Upper lobe of left lung (tissue), 6 donors: Measurements from ENCODE around the gene LRRC45. TPM values are rescaled to one million over a fixed set of nuclear protein-coding genes. Genes with fewer than 3 reads are reported as not detected.

ENCODE experiments used
- ATAC-seq, 2 donors: fragments of 200-7000 bp; cut with Tn5 transposase; one replicate each; pipeline ENCODE4 v1.9.1; 2022; ENCODE audit warnings: mild to moderate bottlenecking in 2 of 2, moderate library complexity in 2 of 2; ENCODE audit not compliant: low FRiP score in 2 of 2
- DNase-seq, 2 donors: peaks; one replicate each; pipeline ENCODE4 v3.0.0-alpha.2; 2019 to 2020
- H3K27ac ChIP-seq, 4 donors: fragments of 200-600 bp; sonication (generic); one replicate each; pipeline ENCODE4 v1.5.1; 2016 to 2019
- H3K27me3 ChIP-seq, 4 donors: fragments of 200-600 bp; sonication (generic); one replicate each; pipeline ENCODE4 v1.5.1; 2017 to 2019
- H3K36me3 ChIP-seq, 4 donors: fragments of 200-600 bp; sonication (generic); one replicate each; pipeline ENCODE4 v1.5.1; 2016 to 2019
- H3K4me1 ChIP-seq, 4 donors: fragments of 200-600 bp; sonication (generic); one replicate each; pipeline ENCODE4 v1.5.1; 2018 to 2019
- H3K4me3 ChIP-seq, 4 donors: fragments of 200-600 bp; sonication (generic); one replicate each; pipeline ENCODE4 v1.5.1; 2017 to 2019; ENCODE audit warnings: mild to moderate bottlenecking in 2 of 4, moderate library complexity in 1 of 4
- H3K9me3 ChIP-seq, 4 donors: fragments of 200-600 bp; sonication (generic); one replicate each; pipeline ENCODE4 v1.5.1; 2018 to 2019
- EP300 ChIP-seq, 4 donors: sonication (generic); formaldehyde crosslinking; IDR thresholded peaks; one replicate each; pipeline ENCODE4 v1.5.1; 2017; ENCODE audit warnings: antibody characterized with exemption in 4 of 4, control low read depth in 2 of 4
- POLR2A ChIP-seq, 4 donors: fragments of 450-650 bp; IDR thresholded peaks; one replicate each; pipeline ENCODE4 v1.5.1; 2016 to 2017; ENCODE audit warnings: antibody characterized with exemption in 4 of 4, mild to moderate bottlenecking in 2 of 4
- POLR2AphosphoS5 ChIP-seq, 2 donors: sonication (generic); formaldehyde crosslinking; IDR thresholded peaks; one replicate each; pipeline ENCODE4 v1.5.1; 2017; ENCODE audit warnings: antibody characterized with exemption in 2 of 2
- WGBS, 2 donors: methylation state at CpG; one replicate each; pipeline ENCODE4 v1.1.5; 2017 to 2018; 5-methylcytosine and 5-hydroxymethylcytosine counted together
- total RNA-seq, 6 donors: library from RNA; depleted of rRNA in 4 of 6; stranded (reverse); fragments of >200 nt in 4 of 6; gene quantifications; one replicate each; pipeline versions ENCODE4 v1.1.0 to v1.2.1, GENCODE V29; 2016 to 2021
- TF ChIP-seq, protein P1 (sequence below), 6 experiments: fragments of 450-650 bp in 4 of 6; fragments of 200-600 bp in 2 of 6; sonication (generic) in 2 of 6; IDR thresholded peaks; one replicate each; pipeline ENCODE4 v1.5.1; 2016 to 2019; ENCODE audit warnings: antibody characterized with exemption in 6 of 6
- donor health status: DM: no; HTN: no; CAD: no; lungs with moderate emphysema.
- donor health status: DM: no; HTN: yes; CAD: no; lungs with severe emphysema.

The LRRC45 gene
- 10 to 100 TPM; 14.0 to 57.6 (median 20.4) TPM for total RNA-seq

DNA sequence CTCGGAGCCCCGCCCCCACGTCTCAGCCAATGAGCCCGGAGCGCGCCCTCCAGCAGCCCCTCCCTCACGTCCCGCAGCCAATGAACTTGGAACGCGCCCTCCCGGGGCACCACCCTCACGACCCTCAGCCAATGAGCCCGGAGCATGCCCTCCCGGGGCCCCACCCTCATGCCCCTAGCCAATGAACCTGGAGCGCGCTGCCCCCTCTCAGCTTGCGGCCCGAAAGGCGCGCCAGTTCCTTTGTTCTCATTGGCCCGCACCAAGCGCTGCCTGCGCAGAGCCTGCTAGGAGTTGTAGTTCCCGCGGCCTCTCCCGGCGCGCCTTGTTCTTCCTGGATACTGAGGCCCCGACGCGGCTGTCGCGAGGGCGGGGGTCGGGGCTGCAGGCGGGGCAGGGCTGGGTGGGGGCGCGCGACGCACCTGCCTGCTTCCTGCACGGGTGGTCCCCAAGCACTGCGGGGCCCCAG is at the start of gene LRRC45:
LRRC45 (plus strand) TSS at position 325 of the 466 bp plus-strand sequence. CDS start 339 bp downstream, outside the sequence.
- Histone ChIP-seq H3K4me1 (peaks cover 21 to 46% (median 37%) of the 10 kb centered on the region in 4 donors), H3K4me3 (peak within 1 kb of the TSS; percentile 90 to 99 (median 97)), H3K27me3 (no peaks in the 10 kb centered on the region), H3K27ac (peak within 1 kb of the TSS; percentile 73 to 91 (median 80)), H3K36me3 (peaks cover 0 to 12% (median under 1%) of the 10 kb centered on the region in 4 donors), H3K9me3 (no peaks in the 10 kb centered on the region)
- TF ChIP-seq, protein P1, sequence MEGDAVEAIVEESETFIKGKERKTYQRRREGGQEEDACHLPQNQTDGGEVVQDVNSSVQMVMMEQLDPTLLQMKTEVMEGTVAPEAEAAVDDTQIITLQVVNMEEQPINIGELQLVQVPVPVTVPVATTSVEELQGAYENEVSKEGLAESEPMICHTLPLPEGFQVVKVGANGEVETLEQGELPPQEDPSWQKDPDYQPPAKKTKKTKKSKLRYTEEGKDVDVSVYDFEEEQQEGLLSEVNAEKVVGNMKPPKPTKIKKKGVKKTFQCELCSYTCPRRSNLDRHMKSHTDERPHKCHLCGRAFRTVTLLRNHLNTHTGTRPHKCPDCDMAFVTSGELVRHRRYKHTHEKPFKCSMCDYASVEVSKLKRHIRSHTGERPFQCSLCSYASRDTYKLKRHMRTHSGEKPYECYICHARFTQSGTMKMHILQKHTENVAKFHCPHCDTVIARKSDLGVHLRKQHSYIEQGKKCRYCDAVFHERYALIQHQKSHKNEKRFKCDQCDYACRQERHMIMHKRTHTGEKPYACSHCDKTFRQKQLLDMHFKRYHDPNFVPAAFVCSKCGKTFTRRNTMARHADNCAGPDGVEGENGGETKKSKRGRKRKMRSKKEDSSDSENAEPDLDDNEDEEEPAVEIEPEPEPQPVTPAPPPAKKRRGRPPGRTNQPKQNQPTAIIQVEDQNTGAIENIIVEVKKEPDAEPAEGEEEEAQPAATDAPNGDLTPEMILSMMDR (IDR thresholded peaks at IDR 0.05): no peak
- peak in 1 of 2 donors; percentile 13 for TF ChIP-seq POLR2AphosphoS5 (IDR thresholded peaks at IDR 0.05)
- ATAC-seq: peak; percentile 97 to 98
- DNase-seq: peak; percentile 100
- 0% methylated on average over 21 of the region's 42 CpGs; no CpG with 5 or more reads in 1 of the 2 donors for WGBS, 2 donors

GRCh38 chr17:81973432-81973831 is 49.7 kb upstream of the LRRC45 start:
- DNase-seq (no peak), ATAC-seq (no peak)
- H3K4me1 ChIP-seq: peaks cover 8 to 20% (median 13%) of the 10 kb centered on the region in 4 donors
- no peak overlapping the region for H3K4me3 ChIP-seq
- no peaks in the 10 kb centered on the region for H3K9me3 ChIP-seq
- no peak for TF ChIP-seq EP300 (IDR thresholded peaks at IDR 0.05)
- TF ChIP-seq, protein P1 (IDR thresholded peaks at IDR 0.05): no peak
- no peak for TF ChIP-seq POLR2A (IDR thresholded peaks at IDR 0.05)
- TF ChIP-seq POLR2AphosphoS5 (IDR thresholded peaks at IDR 0.05): no peak
- no peaks in the 10 kb centered on the region for H3K27me3 ChIP-seq
- no peaks in the 10 kb centered on the region for H3K36me3 ChIP-seq
- no peak overlapping the region for H3K27ac ChIP-seq

GRCh38 chr17:81976332-81977210 is 46.5 kb upstream of the LRRC45 start:
- peak; percentile 85 to 88 for DNase-seq
- 16 to 46% methylated on average over 11 to 26 of the region's 30 CpGs for WGBS, 2 donors

GRCh38 chr17:81977211-81977808 is 45.8 kb upstream of the LRRC45 start, which contains the start of gene ASPSCR1:
Gene ASPSCR1 (plus strand): TSS chr17:81977629. CDS start chr17:81977647, 18 bp downstream.
- TF ChIP-seq EP300 (IDR thresholded peaks at IDR 0.05): peak in 1 of 4 donors; percentile 51
- TF ChIP-seq POLR2A (IDR thresholded peaks at IDR 0.05): peak in 3 of 4 donors; percentile 58 to 93 (median 87)
- TF ChIP-seq POLR2AphosphoS5 (IDR thresholded peaks at IDR 0.05): peak; percentile 84 to 88
- TF ChIP-seq, protein P1 (IDR thresholded peaks at IDR 0.05): no peak
- ATAC-seq (peak; percentile 94 to 99), DNase-seq (peak; percentile 92 to 99)
- Histone ChIP-seq H3K4me3 (peak within 1 kb of the TSS; percentile 67 to 95 (median 86)), H3K36me3 (peaks cover 0 to 6% (median 2%) of the 10 kb centered on the region in 4 donors), H3K9me3 (no peaks in the 10 kb centered on the region), H3K4me1 (peaks cover 13 to 42% (median 26%) of the 10 kb centered on the region in 4 donors), H3K27me3 (no peaks in the 10 kb centered on the region), H3K27ac (peak within 1 kb of the TSS; percentile 93 to 99 (median 94))
- 0 to 1% methylated on average over 20 to 44 of the region's 76 CpGs for WGBS, 2 donors

More at GRCh38 chr17:81976332-81977210, 46.5 kb upstream of the LRRC45 start:
- H3K9me3 ChIP-seq: no peaks in the 10 kb centered on the region
- peaks cover 0 to 6% (median 0%) of the 10 kb centered on the region in 4 donors for H3K36me3 ChIP-seq
- peaks cover 13 to 42% (median 26%) of the 10 kb centered on the region in 4 donors for H3K4me1 ChIP-seq
- ATAC-seq: peak; percentile 1 to 21
- no peaks in the 10 kb centered on the region for H3K27me3 ChIP-seq
- no peak for TF ChIP-seq EP300 (IDR thresholded peaks at IDR 0.05)
- TF ChIP-seq, protein P1 (IDR thresholded peaks at IDR 0.05): no peak
- TF ChIP-seq POLR2AphosphoS5 (IDR thresholded peaks at IDR 0.05): no peak
- TF ChIP-seq POLR2A (IDR thresholded peaks at IDR 0.05): no peak
- peak overlapping the region; percentile 46 to 95 (median 86) for H3K4me3 ChIP-seq
- H3K27ac ChIP-seq: peak overlapping the region; percentile 93 to 99 (median 94)
